Jurkat, Clone E6-1 (cell line): Measurements from ENCODE around the gene PDPR.
"Not testable (repeated sequence)": the region's sequence is repeated elsewhere in the genome, so short reads cannot be mapped to it uniquely, and the experiment has no call there.

Experiments used
- DNase-seq: peaks from one replicate; pipeline ENCODE4 v3.0.0-alpha.2; 2011; ENCODE audit warnings: low read depth, low spot score
- H3K4me3 ChIP-seq: 2 replicates; pipeline ENCODE4 v1.5.1; 2011; ENCODE audit warnings: mild to moderate bottlenecking, low read length, control low read depth, moderate library complexity

The PDPR gene

DNA sequence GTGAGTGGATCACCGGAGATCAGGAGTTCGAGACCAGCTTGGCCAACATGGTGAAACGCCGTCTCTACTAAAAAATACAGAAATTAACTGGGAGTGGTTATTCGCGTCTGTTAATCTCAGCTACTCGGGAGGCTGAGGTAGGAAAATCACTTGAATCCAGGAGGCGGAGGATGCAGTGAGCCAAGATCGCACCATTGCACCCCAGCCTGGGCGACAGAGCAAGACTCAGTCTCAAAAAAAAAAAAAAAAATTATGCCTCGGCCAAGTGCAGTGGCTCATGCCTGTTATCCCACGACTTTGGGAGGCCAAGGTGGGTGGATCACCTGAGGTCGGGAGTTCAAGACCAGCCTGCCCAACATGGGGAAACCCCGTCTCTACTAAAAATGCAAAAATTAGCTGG lies 9.7 kb downstream of the PDPR start:
- not testable (repeated sequence) for DNase-seq, H3K4me3 ChIP-seq

- not testable (repeated sequence) for DNase-seq
These were observed 12.1 kb downstream of the PDPR start for GRCh38 chr16:70126226-70126625.

GRCh38 chr16:70127706-70128105 lies 13.6 kb downstream of the PDPR start:
- not testable (repeated sequence) for H3K4me3 ChIP-seq, DNase-seq

More at GRCh38 chr16:70126226-70126625, 12.1 kb downstream of the PDPR start:
- H3K4me3 ChIP-seq, result not testable (repeated sequence)

DNA sequence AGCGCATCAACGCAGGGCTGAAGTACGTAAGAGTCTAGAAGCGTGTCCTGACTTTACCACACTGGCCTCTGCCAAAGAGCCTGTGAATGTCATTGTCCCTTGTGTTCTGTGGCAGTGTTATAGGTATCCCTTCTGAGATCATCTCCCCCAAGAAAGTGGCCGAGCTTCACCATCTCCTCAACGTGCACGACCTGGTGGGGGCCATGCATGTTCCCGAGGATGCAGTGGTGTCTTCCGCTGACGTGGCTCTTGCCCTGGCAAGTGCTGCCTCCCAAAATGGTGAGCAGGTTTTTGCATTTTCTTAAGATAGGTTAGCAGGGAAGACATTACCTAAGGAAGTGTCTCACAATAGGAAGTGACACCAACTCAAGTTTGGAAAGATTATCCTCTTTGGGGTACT lies 14.7 kb downstream of the PDPR start:
- H3K4me3 ChIP-seq, DNase-seq: not testable (repeated sequence)

- H3K4me3 ChIP-seq, DNase-seq: not testable (repeated sequence)
These were observed 21.7 kb downstream of the PDPR start for GRCh38 chr16:70135796-70136195.

GRCh38 chr16:70136595-70136994 lies 22.5 kb downstream of the PDPR start:
- not testable (repeated sequence) for DNase-seq, H3K4me3 ChIP-seq

DNA sequence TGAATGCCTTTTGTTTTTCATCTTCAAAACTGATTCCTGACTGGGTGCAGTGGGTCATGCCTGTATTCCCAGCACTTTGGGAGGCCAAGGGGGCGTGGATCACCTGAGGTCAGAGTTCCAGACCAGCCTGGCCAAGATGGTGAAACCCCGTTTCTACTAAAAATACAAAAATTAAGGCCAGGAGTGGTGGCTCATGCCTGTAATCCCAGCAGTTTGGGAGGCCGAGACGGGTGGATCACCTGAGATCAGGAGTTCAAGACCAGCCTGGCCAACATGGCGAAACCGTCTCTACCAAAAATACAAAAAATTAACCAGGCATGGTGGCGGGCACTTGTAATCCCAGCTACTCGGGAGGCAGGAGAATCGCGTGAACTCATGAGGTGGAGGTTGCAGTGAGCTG lies 28.6 kb downstream of the PDPR start:
- H3K4me3 ChIP-seq, DNase-seq: not testable (repeated sequence)

DNA sequence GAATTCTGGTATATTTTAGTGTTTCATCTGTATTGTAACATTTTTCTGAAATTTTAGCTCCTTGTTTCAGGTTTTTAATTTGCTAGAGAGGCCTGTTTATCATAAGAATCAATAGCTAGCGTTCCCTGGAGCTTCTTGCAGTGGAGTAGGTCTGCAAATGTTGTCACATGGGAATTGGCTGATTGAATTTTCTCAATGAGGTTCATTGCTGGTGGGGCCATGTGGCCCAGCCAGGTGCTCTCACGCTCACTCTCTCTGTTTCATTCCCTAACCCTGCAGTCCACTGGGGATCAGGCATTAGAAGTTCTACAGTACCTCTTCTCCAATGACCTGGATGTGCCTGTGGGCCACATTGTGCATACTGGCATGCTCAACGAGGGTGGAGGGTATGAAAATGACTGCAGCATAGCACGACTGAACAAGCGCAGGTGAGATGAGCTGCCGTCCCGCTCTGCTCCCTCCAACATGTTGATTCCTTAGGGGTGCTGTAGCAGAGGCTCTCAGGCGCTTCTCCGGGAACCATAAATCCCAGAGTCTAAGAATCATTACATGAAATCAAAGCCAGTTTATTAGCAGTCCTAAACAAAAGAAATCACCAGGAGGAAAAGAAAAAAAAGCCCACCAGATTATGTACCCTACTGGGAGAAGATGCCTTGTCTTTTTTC lies 29.2 kb downstream of the PDPR start:
- not testable (repeated sequence) for H3K4me3 ChIP-seq, DNase-seq

DNA sequence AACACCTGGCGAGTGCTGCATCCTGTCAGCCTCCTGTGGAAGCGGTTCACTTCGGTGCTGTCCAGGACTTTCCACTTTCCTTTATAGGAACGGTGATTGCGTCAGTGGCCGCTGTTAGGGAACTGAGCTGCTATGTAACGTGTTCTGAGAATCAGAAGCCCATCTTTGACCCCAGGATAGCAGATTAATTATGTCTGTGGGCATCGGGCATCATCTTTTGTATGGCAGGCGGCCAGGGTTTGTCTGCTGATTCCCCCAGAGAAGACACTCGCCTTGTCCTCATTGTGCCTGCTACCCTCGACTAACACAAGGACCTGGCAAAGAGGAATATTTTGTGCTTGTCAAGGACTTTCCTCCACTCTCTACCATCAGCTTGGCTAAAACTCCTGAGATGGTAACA lies 33.7 kb downstream of the PDPR start:
- not testable (repeated sequence) for H3K4me3 ChIP-seq, DNase-seq

GRCh38 chr16:70148453-70148852 lies 34.3 kb downstream of the PDPR start:
- not testable (repeated sequence) for DNase-seq, H3K4me3 ChIP-seq

DNA sequence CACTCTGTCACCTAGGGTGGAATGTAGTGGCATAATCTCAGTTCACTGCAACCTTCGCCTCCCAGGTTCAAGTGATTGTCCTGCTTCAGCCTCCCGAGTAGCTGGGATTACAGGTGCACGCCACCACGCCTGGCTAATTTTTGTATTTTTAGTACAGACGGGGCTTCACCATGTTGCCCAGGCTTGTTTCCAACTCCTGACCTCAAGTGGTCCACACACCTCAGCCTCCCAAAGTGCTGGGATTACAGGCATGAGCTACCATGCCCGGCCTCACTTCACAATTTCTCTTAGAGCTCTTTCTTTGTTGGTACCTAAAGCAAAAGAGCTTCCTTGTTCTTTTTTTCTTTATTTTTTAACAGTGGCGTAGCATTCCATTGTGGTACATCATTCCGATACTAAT lies 35.2 kb downstream of the PDPR start:
- not testable (repeated sequence) for H3K4me3 ChIP-seq, DNase-seq

GRCh38 chr16:70151391-70151790 lies 37.3 kb downstream of the PDPR start:
- no peak overlapping the region for H3K4me3 ChIP-seq

GRCh38 chr16:70151941-70152509 lies 37.9 kb downstream of the PDPR start:
- DNase-seq, result no peak
- no peak overlapping the region for H3K4me3 ChIP-seq

More at GRCh38 chr16:70151391-70151790, 37.3 kb downstream of the PDPR start:
- no peak for DNase-seq

GRCh38 chr16:70152578-70153302 lies 38.6 kb downstream of the PDPR start:
- no peak overlapping the region for H3K4me3 ChIP-seq
- no peak for DNase-seq

DNA sequence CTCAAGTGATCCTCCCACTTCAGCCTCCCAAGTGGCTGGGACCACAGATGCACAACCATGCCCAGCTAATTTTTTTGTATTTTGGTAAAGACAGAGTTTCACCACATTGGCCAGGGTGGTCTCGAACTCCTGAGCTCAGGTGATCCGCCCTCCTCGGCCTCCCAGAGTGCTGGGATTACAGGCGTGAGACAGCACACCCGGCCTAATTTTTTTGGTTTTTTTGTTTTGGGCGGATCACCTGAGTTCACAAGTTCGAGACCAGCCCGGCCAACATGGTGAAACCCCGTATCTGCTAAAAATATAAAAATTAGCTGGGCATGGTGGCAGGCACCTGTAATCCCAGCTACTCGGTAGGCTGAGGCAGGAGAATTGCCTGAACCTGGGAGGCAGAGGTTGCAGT lies 40.6 kb downstream of the PDPR start:
- not testable (repeated sequence) for DNase-seq, H3K4me3 ChIP-seq

DNA sequence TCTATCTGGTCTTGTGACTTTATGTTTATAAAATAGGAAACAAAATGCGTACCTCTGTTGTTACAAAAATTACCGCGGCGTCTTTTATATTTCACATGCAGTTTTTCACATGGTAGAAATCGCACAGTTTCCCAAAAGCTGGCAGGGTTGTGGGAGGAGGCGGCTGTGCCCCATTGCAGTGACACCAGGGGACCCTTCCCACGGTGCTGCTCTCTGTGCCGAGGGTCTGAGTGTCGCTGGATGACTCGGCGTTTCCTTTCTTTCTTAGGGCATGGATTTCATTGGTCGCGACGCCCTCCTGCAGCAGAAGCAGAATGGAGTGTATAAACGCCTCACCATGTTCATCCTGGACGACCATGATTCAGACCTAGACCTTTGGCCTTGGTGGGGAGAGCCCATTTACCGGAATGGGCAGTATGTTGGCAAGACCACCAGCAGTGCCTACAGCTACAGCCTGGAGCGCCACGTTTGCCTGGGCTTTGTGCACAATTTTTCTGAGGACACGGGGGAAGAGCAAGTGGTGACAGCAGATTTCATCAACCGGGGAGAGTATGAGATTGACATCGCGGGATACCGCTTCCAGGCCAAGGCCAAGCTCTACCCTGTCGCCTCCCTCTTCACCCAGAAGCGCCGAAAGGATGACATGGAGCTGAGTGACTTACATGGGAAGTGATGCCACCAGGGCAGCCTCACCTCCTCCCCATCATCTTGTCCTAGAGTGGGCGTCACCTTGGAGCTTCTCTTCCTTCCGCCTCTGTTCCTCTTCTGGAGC lies 42.3 kb downstream of the PDPR start:
- no peak for DNase-seq
- no peak overlapping the region for H3K4me3 ChIP-seq

GRCh38 chr16:70157105-70157476 lies 43.0 kb downstream of the PDPR start:
- no peak overlapping the region for H3K4me3 ChIP-seq
- no peak for DNase-seq

DNA sequence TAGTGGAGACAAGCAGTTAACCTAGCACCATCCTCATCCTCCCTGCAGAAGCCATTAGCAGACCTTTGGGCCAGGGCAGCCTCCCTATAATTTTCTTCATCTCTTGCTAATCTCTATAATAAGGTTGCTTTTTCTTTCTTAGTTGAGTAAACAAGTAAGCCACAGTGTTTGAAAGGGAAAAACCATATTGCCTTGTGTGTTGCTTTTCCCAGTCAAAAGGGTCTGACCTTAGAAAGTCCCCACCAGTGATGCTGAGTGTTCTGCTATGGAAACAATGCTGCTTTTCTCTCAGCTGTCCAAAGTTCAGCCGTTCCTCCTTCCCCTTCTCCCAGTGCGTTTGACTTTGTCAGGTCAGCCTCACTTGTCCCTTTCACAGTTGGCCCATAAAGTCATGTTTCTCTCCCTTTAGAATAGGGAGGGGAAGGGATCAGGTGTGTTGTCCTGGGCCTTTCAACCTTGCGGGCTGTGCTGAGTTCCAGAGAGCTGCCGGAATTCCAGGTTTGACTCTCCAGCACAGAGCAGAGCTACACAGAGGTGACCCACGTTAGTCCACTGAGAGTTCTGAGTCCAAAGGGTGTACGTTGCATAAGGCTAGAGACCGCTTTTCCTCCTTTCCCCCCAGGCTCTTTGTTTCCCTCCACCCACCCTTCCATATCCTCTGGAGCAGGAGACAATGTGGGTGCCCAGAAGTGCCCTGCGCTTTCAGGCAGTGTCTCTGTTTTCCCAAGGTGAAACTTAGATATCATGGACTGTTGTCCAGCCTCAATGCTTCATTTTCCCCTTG lies 43.5 kb downstream of the PDPR start:
- H3K4me3 ChIP-seq, result no peak overlapping the region
- DNase-seq, result no peak
